Measurements from ENCODE around the gene RNF8.

The RNF8 gene

DNA sequence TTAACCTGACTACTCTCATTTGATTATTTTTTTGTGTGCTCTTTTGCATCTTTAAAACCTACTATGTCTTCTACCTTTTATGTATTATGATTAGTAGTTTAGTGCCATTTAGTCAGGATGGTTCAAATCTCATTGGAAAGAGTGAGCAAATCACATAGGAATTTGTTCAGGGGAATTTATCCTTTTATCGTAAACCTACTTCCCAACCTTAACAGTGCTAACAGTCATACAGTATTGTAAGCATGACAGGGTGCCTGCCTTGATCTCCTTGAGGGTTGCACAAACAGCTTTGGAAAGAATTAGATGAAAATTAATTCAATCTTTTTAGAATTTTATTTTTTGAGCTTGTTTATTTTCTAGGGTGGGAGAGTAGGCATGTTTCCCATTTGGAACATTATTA is 18.3 kb downstream of the RNF8 start:
- H3K27ac ChIP-seq, result peak overlapping the region in 1 of 2 donors; percentile 53
- DNase-seq (ENCODE audit: low spot score), result no peak
- TF ChIP-seq, protein P1, sequence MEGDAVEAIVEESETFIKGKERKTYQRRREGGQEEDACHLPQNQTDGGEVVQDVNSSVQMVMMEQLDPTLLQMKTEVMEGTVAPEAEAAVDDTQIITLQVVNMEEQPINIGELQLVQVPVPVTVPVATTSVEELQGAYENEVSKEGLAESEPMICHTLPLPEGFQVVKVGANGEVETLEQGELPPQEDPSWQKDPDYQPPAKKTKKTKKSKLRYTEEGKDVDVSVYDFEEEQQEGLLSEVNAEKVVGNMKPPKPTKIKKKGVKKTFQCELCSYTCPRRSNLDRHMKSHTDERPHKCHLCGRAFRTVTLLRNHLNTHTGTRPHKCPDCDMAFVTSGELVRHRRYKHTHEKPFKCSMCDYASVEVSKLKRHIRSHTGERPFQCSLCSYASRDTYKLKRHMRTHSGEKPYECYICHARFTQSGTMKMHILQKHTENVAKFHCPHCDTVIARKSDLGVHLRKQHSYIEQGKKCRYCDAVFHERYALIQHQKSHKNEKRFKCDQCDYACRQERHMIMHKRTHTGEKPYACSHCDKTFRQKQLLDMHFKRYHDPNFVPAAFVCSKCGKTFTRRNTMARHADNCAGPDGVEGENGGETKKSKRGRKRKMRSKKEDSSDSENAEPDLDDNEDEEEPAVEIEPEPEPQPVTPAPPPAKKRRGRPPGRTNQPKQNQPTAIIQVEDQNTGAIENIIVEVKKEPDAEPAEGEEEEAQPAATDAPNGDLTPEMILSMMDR (IDR thresholded peaks at IDR 0.05), result no peak
- H3K4me3 ChIP-seq, result no peak overlapping the region

DNA sequence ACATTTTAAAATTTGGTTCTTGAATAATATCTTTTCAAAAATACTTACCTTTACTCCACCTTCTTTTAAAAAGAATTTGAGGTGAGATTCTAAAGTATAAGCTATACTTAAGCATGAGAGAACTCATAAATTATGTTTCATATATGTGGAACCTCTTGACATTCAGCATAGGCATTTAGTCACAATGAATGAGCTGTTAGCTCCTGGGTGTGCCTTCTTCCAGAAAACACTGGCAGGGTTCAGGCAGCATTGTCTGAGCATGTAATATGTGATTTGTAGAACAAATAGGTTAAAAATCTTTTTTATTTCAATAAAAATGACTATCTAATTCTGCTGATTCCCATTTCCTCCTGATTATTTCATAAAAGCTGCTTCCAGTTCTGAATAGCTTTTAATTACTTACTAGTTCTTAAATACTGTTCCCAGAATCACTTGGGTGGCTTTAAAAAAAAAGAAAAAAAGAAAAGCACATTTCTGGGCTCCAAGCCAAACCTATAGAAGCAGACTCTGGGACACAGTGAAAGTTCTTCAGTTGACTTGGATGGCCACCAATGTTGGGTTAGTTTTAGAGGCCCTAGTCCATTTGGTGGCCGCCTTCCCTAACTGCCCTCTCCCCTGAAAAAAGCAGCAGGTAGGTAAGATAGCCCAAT is 20.2 kb downstream of the RNF8 start:
- TF ChIP-seq, protein P1 (IDR thresholded peaks at IDR 0.05), result no peak
- no peak overlapping the region for H3K4me3 ChIP-seq
- DNase-seq (ENCODE audit: low spot score), result no peak
- no peak overlapping the region for H3K27ac ChIP-seq

DNA sequence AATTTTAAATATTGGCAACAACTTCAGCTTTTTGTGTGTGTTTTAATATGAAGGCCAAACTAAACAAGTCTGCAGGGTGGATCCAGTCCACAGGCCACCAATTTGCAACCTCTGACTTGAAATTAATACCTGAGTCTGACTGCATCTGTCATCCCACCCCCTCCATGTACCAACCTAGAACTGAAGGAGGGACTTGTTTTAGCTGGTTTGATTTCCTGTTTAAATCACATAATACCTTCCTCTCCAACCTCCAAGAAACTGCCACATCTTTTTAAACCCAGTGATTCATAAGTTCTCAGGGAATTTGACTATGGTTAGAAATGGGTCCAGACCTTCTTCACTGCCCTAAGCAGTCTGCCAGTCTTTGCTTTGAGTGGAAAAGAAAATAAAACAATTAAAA is 21.6 kb downstream of the RNF8 start:
- DNase-seq (ENCODE audit: low spot score), result no peak
- Histone ChIP-seq H3K4me3 (no peak overlapping the region), H3K27ac (no peak overlapping the region)
- TF ChIP-seq, protein P1 (IDR thresholded peaks at IDR 0.05), result no peak

DNA sequence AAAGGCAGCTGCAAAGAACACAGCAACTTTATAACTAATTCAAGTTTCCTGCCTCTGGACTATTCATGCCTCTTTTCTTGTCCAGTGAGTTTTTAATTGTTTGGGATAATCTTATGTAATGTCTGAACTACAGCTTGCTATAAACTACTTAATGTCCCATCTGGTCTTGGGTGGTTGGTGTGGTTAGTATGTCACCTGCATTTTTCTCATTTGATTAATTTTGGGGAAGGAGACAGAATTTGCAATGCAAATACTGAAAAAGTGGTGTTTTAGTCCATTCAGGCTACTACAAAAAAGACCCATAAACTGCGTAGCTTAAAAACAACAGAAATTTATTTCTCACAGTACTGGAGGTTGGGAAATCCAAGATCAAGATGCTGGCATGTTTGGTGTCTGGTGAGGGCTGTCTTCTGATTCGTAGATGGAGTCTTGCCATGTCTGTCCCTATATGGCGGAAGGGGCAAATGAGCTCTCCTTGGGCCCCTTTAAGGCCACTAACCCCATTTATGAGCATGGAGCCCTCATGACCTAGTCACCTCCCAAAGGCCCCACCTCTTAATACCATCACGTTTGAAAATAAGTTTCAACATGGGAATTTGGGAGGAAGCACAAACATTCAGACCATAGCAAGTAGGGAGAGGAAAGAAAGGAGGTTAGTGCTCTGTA is 22.4 kb downstream of the RNF8 start:
- Histone ChIP-seq H3K4me3 (no peak overlapping the region), H3K27ac (no peak overlapping the region)
- TF ChIP-seq, protein P1 (IDR thresholded peaks at IDR 0.05), result no peak
- no peak for DNase-seq (ENCODE audit: low spot score)

DNA sequence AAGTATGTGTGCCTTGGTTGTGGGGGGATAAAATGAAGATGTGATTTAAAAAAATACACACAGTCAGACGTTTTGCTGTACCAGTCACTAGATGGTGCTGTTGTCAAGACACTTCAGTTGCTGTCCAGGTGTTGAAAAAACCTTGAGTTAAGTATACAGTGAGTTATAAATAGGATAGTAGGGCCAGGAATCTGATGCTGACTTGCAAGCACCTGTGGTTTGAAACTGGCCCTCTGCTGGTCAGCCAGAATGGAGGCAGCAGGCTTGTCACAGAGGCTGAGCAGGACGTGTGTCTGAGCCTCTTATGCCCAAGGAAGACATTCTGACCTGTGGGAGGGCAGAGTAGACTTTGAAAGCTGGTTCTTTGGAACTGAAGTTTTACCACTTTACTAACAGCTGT is 27.8 kb downstream of the RNF8 start:
- DNase-seq (ENCODE audit: low spot score), result no peak
- no peak overlapping the region for H3K27ac ChIP-seq
- no peak overlapping the region for H3K4me3 ChIP-seq
- TF ChIP-seq, protein P1 (IDR thresholded peaks at IDR 0.05), result peak; percentile 33

DNA sequence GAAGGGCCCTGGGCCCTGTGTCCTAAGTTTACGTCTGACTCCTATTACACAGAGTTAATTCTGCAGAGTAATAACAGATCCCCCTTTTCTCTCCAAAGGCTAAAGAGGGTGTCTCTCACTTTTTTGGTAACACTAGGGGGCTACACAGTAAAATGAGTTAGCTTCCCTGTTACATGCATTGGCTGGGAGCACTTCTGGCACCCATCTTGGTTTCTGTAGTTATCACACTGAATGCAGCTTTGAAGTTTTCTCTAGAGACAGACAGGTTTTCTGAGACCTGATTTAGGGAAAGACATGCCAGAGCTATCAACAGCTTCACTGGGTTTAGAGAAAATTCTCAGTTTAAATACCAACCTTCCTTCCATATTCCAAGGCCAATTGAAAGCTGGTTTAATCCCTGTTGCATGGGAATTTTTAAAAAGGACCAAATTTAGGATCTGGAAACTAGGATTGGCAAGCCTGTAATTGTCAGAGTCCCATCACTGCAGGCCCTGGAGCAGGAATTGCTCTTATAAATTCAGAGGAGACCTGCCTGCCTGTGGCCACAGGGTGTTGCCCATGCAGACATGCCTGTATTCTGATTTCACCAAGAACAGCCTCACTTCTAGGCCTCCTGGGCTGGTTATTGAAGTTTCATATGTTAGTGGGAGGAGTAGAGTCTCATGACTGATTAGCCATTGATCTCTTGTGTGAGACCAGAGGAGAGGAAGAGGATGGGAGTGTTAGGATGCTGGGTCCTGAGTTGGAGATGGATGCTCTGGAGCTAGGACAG is 29.4 kb downstream of the RNF8 start:
- DNase-seq (ENCODE audit: low spot score), result no peak
- Histone ChIP-seq H3K4me3 (no peak overlapping the region), H3K27ac (no peak overlapping the region)
- TF ChIP-seq, protein P1 (IDR thresholded peaks at IDR 0.05), result no peak

Measured in coronary artery (tissue), 2 donors.